Measurements from ENCODE around the gene GATA3.

The GATA3 gene

DNA sequence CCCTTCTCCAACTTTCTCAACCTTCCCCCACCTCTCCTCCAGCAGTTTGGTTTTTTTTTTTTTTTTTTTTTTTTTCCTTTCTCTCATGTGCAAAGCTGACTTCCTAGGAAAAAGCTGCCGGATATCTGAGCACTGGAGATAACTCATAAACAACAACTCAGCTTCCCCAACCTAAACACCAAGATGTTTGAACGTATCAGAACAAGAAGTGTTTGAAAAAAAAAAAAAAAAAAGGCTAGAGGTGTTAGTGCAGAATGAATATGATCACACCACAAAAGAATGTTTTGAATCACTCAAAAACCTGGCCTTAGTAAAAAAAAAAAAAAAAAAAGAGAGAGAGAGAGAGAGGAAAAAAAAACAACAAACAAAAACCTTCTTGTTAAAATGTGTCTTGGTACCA lies 11.2 kb downstream of the GATA3 start:
- peak; percentile 72 for DNase-seq

DNA sequence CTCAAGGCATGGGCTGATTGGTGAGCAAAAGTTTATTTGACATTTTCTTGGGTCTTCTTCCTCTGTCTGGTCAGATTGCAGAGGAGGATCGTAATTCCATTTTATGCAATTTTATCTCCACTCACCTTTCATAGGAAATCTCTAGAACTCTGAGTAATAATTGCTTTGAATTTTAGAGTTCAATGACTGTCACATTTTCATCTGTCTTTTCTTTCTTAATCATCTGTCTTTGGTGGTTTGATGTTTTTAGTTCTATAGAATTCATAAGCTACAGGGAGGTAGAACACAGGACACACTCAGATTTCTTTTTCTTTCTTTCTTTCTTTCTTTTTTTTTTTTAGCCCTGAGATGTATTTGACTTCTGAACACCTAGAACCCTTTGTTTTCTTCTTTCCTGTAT lies 11.6 kb downstream of the GATA3 start:
- peak; percentile 57 for DNase-seq

DNA sequence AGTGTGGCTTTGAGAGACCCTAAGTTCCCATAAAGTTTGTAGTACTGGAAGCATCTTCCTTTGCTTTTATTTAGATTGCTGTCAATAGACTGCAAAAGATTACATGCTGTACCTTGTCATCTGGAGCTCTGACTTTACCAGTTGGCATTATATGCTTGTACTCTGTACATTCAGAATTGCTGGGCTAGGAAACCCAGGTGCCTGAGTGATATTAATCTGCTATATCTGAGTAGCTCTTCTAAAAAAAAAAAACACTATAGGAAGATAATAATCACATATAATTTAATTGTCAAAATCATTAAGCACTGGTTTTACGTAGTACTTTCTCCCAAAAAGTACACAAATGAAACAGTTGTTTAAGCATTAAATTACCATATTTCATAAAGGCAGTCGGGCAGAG lies 12.3 kb downstream of the GATA3 start:
- DNase-seq: no peak

DNA sequence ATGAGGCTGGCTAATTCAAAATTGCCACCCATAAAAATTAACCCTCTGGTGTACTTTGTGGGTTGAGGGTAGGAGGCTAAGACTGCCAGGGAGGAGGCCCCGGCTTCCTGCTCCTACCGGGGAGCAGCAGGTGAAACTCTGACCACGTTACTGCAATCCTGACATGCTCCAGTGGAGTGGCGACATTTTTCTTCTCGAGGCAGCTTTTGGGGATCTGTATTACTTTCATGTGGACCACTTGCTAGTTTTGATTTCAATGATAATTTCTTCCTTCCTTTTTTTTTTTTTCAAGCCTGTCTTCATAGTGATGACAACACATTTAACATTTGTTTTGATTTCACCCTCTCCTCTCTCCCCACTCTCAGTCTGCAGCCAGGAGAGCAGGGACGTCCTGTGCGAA lies 14.6 kb downstream of the GATA3 start:
- peak; percentile 53 for DNase-seq

DNA sequence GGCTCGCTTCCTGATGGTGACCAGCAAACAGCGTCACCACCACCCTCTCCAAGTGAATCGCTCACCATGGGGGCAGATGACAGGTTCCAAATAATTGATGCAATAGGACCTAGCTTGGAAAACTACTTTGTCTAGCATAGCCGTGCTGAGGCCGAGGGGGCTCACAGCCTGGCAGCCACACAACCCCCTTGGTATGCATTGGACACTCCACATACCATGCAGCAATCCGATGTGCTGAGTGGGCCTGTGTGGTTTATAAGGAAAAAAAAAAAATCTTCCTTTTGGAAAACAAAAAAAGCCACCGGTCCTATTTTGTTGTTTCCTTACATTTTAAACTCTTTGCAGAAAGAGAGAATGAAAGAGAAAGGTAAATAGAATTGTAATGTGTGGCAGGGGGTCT lies 15.1 kb downstream of the GATA3 start:
- no peak for DNase-seq

DNA sequence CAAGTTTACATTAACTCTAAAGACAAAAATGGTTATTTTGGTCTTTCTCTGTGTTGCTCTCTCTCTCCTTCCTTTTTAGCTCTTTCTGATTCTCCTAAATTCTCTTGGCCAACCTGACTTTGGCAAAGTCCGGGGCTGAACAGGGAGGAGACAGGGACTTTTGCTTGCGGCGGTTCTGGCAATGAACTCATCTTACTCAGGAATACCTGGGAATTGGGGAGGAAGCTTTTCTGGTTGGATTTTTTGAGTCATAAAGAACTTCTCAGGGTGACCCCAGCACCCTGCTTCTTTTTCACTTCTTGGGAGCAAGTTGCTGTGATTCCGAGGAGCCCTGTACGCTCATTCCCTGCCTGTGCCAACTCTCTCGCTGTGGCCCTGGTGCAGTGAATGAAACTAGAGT lies 16.0 kb downstream of the GATA3 start:
- no peak for DNase-seq

DNA sequence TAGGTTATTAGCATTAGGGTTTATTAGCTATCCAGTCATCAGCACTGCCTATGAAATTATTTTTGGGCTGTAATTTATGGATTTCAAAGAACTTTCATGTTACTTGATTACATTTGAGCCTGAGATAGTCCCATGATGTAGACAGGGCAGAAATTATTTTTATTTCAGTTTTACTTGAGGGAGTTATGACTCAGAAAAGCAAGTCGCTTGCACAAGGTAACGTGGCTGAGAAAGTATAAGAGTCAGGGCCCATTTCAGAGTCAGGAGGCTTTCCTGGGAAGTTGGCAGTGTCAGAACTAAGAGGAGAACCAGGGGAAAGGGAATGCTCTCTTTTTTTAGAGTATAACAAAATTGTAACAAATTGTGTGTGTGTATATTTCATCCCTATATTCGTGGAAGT lies 16.5 kb downstream of the GATA3 start:
- no peak for DNase-seq

DNA sequence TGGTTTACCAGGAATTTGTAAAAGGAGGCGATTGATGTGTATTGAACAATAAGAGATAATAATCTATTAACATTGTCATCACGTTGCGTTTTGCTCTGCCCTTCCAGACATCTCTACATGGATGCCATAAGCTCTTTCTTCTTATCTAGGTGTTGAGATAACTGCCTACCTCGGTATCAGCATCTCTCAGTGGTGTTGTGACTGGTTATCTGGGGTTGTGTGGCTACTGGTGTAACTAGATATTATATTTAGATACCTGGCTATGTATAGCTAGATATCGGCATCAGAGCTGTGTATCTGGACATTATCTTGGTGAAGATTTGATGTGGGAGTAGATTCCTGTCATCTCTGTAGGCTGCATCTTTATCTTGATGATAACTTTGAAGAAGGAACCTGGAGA lies 17.2 kb downstream of the GATA3 start:
- DNase-seq: no peak

DNA sequence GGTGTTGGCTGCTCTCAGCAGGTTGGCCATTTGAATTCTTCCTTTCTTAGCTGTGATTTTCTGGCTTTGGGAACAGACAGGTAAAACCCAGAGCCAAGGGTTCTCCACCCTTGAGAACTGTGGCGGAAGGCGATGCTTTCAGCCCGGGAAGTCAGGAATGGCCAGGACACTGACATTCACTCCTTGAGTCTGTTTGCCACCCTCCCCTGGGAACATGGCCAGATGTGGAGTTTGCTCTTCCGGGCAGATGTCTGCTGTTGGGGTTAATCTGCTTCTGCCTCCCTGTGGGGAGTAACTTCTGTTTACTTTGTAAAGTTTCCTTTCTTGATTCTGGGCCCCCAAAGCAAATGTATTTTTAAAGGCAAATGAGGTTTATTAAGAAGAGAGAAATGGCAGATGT lies 17.7 kb downstream of the GATA3 start:
- no peak for DNase-seq

DNA sequence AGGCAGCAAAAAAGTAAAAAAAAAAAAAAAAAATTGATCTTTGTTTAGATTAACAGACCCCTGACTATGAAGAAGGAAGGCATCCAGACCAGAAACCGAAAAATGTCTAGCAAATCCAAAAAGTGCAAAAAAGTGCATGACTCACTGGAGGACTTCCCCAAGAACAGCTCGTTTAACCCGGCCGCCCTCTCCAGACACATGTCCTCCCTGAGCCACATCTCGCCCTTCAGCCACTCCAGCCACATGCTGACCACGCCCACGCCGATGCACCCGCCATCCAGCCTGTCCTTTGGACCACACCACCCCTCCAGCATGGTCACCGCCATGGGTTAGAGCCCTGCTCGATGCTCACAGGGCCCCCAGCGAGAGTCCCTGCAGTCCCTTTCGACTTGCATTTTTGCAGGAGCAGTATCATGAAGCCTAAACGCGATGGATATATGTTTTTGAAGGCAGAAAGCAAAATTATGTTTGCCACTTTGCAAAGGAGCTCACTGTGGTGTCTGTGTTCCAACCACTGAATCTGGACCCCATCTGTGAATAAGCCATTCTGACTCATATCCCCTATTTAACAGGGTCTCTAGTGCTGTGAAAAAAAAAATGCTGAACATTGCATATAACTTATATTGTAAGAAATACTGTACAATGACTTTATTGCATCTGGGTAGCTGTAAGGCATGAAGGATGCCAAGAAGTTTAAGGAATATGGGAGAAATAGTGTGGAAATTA lies 19.4 kb downstream of the GATA3 start:
- DNase-seq: no peak

DNA sequence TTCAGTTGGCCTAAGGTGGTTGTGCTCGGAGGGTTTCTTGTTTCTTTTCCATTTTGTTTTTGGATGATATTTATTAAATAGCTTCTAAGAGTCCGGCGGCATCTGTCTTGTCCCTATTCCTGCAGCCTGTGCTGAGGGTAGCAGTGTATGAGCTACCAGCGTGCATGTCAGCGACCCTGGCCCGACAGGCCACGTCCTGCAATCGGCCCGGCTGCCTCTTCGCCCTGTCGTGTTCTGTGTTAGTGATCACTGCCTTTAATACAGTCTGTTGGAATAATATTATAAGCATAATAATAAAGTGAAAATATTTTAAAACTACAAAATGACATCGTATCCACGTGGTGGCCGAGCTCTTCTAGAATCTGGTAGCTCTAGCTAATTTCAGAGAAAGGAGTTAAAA lies 20.4 kb downstream of the GATA3 start:
- no peak for DNase-seq

DNA sequence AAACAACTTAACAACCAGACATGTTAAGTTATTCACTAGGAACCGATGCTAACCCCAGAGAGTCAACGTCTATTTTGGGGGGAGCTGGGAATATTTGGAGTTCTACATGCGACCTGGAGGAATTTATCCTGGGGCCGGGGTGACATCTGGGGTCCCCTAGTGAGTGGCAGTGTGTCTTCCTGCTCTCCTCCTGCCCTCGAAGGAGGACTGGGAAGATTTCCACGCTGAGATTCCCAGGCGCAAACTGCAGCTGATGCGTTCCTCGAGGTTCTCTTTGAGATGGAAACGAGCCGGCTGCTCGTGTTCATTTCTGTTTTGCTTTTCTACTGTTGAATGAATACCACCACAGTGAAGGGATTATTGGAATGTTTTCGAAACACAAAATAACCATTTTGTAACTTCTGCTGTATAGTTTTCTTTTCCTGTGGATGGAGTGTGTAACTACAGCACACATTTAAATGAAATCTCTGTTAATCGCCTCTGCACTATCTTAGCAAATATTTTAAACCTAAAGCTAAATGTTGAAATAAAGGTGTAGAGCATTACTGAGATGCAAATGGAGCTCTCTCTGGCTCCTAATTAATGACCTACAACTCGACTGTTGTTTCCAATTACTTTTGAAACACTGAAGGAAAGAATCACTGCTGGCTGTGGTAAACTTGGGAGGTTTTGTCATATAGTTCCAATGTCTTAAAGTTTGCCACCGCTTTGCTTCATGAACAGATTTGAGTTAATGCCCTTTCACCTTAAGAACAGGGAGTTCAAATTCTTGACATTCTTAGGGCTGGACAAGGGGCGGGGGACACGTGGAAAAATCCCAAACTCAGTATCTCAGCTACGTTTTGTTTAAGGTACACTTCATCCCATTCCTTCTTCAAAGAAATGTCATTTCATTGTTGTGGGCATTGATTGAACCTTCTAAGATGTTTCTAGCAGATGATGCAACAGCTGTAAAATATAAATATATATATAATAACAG lies 21.1 kb downstream of the GATA3 start:
- DNase-seq: no peak

DNA sequence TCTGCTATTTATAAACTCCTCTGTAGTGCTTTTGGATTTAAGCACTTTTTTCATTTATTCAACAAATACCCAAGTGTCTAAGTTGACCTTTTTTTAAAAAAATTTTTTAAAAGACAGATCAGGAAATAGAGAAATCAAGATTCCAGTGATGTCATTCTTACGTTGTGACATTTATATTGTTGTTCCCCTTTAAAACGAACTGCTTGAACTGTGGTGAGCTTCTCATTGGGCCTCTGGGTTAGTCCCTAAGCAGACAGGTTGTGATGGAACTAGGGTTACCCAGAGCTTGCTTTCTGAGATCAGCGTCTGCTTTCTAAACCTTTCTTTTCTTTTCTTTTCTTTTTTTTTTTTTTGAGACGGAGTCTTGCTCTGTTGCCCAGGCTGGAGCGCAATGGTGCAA lies 22.4 kb downstream of the GATA3 start:
- no peak for DNase-seq

DNA sequence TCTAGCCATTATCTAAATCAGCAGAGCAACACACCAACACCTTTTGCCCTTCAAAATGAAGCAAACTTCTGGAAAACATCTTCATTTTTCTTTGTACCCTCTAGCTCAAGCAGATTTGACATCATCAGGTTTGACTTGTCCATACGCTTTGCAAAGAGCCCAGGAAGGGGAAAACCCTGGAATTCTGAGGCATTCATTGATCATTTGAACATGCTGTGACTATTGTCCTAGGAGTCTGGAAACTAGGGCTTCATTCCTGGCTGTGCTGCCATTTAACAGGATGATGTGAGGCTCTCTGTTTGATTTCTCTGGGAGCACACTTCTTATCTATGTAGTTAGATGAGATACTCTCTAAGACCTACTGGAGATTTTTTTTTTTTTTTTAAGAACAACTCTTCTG lies 23.5 kb downstream of the GATA3 start:
- no peak for DNase-seq

DNA sequence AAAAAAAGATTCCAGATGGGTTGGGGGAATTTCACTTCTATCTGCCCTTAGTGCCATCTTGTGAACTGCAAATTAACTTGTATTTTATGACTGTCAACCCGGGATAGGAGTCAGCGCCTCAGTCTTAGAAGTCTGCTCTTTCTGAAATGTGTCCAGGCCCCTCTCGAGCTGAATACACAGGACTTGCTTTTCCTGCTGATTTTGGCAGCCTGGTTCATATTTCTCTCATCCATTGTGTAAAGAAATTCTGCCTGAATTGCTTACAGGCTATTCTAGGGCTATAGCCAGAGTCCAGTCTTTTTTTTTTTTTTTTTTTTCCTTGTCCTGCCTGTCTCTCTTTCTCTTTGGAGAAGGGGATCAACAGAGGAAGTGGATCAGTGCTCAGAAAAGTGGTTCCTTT lies 24.6 kb downstream of the GATA3 start:
- no peak for DNase-seq

DNA sequence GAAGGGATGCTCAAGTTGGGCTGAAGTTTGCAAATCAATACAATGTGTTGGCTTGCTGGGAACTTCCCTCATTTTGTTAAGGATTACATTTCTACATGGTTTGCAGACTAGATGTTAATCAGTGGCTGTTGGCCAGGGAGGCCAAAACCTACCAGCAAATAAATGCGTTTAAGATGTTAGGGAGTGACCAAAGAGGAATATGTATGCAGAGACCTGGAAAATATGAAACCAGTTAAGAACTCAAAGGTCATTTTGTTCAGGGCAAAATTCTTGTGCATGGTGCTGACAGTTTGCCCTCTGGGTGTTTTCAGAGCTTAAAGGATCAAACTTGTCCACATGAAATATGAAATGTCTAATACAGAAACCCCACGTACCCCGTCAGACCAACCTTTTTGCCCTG lies 30.3 kb downstream of the GATA3 start:
- DNase-seq: no peak

DNA sequence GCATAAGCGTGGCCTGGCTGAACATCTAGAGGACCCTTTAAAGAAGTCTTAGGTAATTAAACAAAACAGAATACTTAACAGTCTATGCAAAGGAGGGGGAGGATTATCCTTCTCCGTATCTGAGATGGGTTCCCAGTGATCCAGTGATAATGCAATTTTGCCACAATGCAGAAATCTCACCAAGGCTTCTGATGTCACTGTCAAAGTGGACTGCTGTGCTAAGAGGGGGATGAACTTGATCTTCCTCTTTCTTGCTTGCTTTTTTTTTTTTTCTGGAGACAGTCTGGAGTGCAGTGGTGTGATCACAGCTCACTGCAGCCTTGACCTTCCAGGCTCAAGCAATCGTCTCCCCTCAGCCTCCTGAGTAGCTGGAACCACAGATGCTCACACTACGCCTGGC lies 30.8 kb downstream of the GATA3 start:
- no peak for DNase-seq

DNA sequence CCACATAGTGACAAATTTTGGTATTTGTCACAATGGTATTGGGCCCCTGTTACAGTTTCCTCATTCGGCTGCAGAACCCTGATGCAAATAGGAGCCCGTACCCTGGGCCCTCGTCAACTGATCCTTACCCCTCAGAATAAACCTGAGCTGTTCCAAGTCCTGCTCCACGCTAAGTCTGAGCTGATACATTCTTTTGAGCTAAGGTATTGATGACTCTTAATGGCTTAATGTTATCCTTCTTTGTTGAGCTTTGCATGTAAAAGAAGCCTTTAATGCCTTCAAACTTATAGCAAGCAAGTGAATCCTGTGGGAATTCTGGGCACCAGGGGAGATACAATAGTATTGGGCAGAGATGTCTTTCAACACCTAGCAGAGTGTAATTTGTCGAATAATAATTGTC lies 31.8 kb downstream of the GATA3 start:
- DNase-seq: no peak

DNA sequence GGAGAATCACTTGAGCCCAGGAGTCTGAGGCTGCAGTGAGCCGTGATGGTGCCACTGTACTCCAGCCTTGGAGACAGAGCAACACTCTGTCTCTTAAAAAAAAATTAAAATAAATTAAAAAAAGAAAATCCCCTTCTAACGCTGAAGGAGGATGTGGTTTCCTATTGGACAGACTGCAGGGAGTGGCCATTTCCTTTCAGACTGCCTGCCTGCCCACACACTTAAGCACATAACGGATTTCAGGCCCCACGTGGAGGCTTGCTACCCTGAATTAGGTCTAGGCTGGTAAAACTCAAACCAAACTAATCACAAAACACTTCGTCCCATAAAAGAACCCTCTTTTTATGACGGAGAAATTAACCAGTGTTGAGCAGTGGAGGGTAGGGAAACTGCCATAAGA lies 34.0 kb downstream of the GATA3 start:
- peak; percentile 52 for DNase-seq

DNA sequence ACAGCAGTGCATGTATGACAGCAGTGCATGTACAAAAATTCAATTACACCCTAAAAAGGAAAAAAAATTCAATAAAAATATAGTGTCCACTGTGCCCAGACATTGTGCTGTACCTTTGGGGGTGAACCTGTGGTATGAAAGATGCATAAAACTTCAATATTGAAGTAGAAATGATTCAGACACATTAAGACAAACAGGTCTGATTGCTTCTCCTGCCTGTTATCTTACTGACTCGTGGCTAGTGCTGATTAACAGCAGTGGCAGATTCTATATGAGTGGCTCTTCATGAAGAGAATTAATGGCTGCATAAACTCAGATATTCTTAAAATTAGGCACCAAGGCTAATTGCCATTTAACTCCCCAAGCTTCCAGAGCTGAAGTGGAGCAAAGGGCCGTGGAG lies 37.9 kb downstream of the GATA3 start:
- no peak for DNase-seq

DNA sequence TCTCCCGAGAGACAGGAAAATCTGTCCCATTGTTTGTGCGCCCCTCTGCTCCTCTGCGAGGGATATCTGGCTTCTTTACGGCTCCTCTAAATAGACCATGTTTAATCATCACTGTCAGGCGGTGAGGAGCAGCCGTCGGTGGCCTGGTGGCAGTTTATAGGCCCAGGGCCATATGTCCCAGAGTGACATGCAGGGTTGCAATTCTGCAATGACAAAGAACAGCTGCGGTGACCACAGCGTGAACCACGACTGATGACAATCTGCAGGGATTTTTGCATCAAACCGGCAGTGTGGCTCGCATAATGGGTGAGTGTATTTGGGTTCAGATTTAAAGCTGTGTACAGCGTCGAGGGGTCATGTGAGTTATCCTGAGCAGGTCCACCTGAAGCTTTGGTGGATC lies 41.5 kb downstream of the GATA3 start:
- peak; percentile 58 for DNase-seq

DNA sequence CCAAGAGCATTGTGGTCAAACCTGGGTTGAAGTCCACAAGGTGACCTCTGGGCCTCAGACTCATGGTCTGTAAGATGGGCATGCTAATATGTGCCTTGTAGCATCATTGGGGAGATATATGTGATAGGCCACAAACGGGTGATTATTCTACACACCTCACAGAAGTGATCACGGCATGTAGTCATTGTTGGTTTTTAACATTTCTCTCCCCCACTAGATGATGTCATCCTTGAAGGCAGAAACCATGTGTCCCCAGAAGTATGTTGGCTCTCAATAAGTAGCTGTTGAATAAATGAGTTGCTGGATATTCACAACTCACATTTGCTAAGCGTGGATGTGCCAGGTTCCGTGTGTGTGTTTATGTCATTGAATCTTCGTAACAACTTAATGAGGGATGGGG lies 42.4 kb downstream of the GATA3 start:
- DNase-seq: no peak

DNA sequence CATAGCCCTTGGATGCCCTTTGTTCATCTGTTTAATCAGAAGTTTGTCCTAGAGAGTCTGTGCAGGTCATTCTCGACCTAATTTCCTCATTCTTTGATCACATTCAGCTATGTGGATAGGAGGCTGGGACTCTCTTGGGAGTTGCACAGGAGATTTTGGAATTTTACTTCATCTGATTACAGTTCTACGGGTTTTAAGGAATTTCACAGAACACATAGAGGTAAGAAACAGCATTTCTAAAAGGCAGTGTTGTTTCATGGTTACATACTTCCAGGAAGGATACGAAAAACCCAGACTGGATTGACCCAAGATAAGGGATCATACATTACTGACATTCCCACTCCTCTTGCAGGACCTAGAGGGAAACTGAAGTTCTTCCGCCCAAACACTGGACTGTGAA lies 45.9 kb downstream of the GATA3 start:
- DNase-seq: no peak

DNA sequence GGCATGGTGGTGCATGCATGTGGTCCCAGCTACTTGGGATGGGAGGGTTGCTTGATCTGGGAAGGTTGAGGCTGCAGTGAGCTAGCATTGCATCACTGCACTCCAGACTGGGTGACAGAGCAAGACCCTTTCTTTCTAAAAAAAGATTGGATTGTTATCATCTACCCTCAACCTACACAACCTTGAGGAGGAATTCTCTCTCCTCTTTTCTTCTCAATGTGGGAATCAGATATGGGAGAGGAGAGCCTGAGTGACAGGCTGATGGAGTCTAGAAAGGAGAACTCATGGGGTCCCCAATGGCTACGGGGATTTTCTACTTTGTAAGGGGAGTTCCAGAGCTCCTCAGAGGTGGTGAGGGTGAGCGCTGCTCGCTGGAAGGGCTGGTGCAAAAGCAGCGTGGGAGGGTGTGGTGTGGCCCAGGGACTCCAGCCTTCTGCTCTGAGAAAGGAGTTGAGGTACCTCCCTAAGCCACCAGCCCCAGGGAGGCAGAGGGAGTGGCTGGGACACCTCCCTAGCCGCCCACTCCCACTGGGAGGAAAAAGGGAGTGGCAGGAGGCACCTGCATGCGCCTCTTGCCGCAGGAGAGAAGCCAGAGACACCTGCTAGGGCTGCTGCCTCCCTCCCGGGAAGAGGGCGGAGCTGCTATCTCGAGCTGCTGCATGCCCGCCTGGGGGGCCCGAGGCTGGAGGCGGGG lies 48.4 kb downstream of the GATA3 start:
- DNase-seq: no peak

Measured in activated CD4-positive, alpha-beta T cell treated with anti-CD3 and anti-CD28 coated beads, Interleukin-2, amount 50 U/mL, for 16 hours (primary cell).